HepG2 (cell line): ENCODE measurements around the gene ZFP69. TPM values are rescaled to one million over a fixed set of nuclear protein-coding genes. Genes with fewer than 3 reads are reported as not detected.
A peak's percentile ranks its signal among the peaks of the same experiment; 100 is the strongest.

Source experiments
- HNRNPLL ChIP-seq: fragments of 200-400 bp; formaldehyde crosslinking; IDR thresholded peaks from 2 replicates; pipeline ENCODE4 v1.6.1; 2017; ENCODE audit warnings: mild to moderate bottlenecking, low read depth, low read length; ENCODE audit not compliant: poor library complexity, severe bottlenecking
- IKZF1 ChIP-seq: fragments of 450-650 bp; IDR thresholded peaks from 2 replicates; pipeline ENCODE4 v1.7.1; 2016
- IRX3 ChIP-seq: sonication (generic); formaldehyde crosslinking; IDR thresholded peaks from 2 replicates; pipeline ENCODE4 v1.8.1; 2023; ENCODE audit warnings: mild to moderate bottlenecking, low read depth, missing genetic modification reagents, borderline replicate concordance
- MED1 ChIP-seq: sonication (generic); formaldehyde crosslinking; IDR thresholded peaks from 2 replicates; pipeline ENCODE4 v1.4.0; 2020; ENCODE audit warnings: missing genetic modification reagents
- NFIC ChIP-seq: IDR thresholded peaks from 2 replicates; pipeline ENCODE4 v1.6.1; 2012; ENCODE audit warnings: mild to moderate bottlenecking, low read length, inconsistent platforms
- SALL1 ChIP-seq: sonication (generic); formaldehyde crosslinking; IDR thresholded peaks from 2 replicates; pipeline ENCODE4 v1.8.0; 2022; ENCODE audit warnings: mild to moderate bottlenecking, missing genetic modification reagents
- SETDB1 ChIP-seq: sonication (generic); formaldehyde crosslinking; IDR thresholded peaks from 2 replicates; pipeline ENCODE4 v1.5.1; 2020; ENCODE audit warnings: missing genetic modification reagents, mild to moderate bottlenecking, borderline replicate concordance
- SNAPC2 ChIP-seq: sonication (generic); formaldehyde crosslinking; IDR thresholded peaks from 2 replicates; pipeline ENCODE4 v1.8.1; 2022; ENCODE audit warnings: mild to moderate bottlenecking, missing genetic modification reagents
- SP1 ChIP-seq, 2 experiments: fragments of 450-650 bp in 1 of 2; sonication (generic) in 1 of 2; formaldehyde crosslinking in 1 of 2; IDR thresholded peaks; 2 replicates each; pipeline versions ENCODE4 v1.4.0 to v1.6.1; 2016 to 2020; ENCODE audit warnings: missing genetic modification reagents in 1 of 2
- SP5 ChIP-seq: IDR thresholded peaks from 2 replicates; pipeline ENCODE4 v1.6.1; 2016; ENCODE audit warnings: low read depth, borderline replicate concordance
- SRSF1 ChIP-seq: fragments of 200-400 bp; formaldehyde crosslinking; optimal IDR thresholded peaks from 2 replicates; pipeline ENCODE3; 2017; ENCODE audit warnings: mild to moderate bottlenecking, low read depth, low read length, moderate library complexity
- TAF15 ChIP-seq: fragments of 200-400 bp; formaldehyde crosslinking; IDR thresholded peaks from one replicate; pipeline ENCODE4 v1.6.1; 2018; ENCODE audit warnings: mild to moderate bottlenecking, low read depth, low read length; ENCODE audit not compliant: poor library complexity, severe bottlenecking
- ZBTB20 ChIP-seq: sonication (generic); formaldehyde crosslinking; IDR thresholded peaks from 2 replicates; pipeline ENCODE4 v1.8.1; 2023; ENCODE audit warnings: missing genetic modification reagents, low read depth, mild to moderate bottlenecking, borderline replicate concordance
- ZNF264 ChIP-seq: sonication (generic); formaldehyde crosslinking; IDR thresholded peaks from 2 replicates; pipeline ENCODE4 v1.4.0; 2020; ENCODE audit warnings: missing genetic modification reagents
- ZNF354B ChIP-seq: sonication (generic); formaldehyde crosslinking; IDR thresholded peaks from 2 replicates; pipeline ENCODE4 v1.8.0; 2022; ENCODE audit warnings: mild to moderate bottlenecking, missing genetic modification reagents
- ZNF562 ChIP-seq: sonication (generic); formaldehyde crosslinking; IDR thresholded peaks from 2 replicates; pipeline ENCODE4 v1.8.0; 2022; ENCODE audit warnings: missing genetic modification reagents, borderline replicate concordance
- ZNF607 ChIP-seq: sonication (generic); formaldehyde crosslinking; IDR thresholded peaks from 2 replicates; pipeline ENCODE4 v1.5.1; 2020; ENCODE audit warnings: missing genetic modification reagents, mild to moderate bottlenecking, borderline replicate concordance
- ZNF720 ChIP-seq: sonication (generic); formaldehyde crosslinking; IDR thresholded peaks from 2 replicates; pipeline ENCODE4 v1.4.0; 2020; ENCODE audit warnings: missing genetic modification reagents
- ZNF761 ChIP-seq: sonication (generic); formaldehyde crosslinking; conservative IDR thresholded peaks from 2 replicates; pipeline ENCODE4 v1.4.0; 2020; ENCODE audit warnings: mild to moderate bottlenecking, missing genetic modification reagents
- ZNF841 ChIP-seq: sonication (generic); formaldehyde crosslinking; IDR thresholded peaks from 2 replicates; pipeline ENCODE4 v1.8.1; 2023; ENCODE audit warnings: missing genetic modification reagents, borderline replicate concordance
- polyA plus RNA-seq, 8 experiments: library from polyadenylated mRNA; depleted of rRNA in 3 of 8; stranded (reverse) in 7 of 8; unstranded in 1 of 8; fragments of >200 nt; fragmentation: Illumina TruSeq in 4 of 8; extraction: Trizol in 4 of 8; gene quantifications; 2 replicates each; pipeline versions ENCODE4 v1.2.1 to v1.2.3, GENCODE V29; 2011 to 2016; ENCODE audit warnings: low read depth in 4 of 8, missing spikeins in 1 of 8, mixed read lengths in 1 of 8; ENCODE audit not compliant: insufficient read depth in 1 of 8
- total RNA-seq, 5 experiments: library from RNA; depleted of rRNA; stranded (reverse); fragments of >200 nt; fragmentation: Illumina TruSeq; extraction: Trizol; gene quantifications; 2 replicates each; pipeline ENCODE4 v1.2.3, GENCODE V29; 2016; ENCODE audit warnings: low read depth in 1 of 5
- TF ChIP-seq, protein P1 (sequence below): sonication (generic); formaldehyde crosslinking; IDR thresholded peaks from 2 replicates; pipeline ENCODE4 v1.4.0; 2020; ENCODE audit warnings: missing genetic modification reagents, borderline replicate concordance
- TF ChIP-seq, protein P2 (sequence below): sonication (generic); formaldehyde crosslinking; IDR thresholded peaks from 2 replicates; pipeline ENCODE4 v1.9.0; 2021; ENCODE audit warnings: missing genetic modification reagents, borderline replicate concordance
- TF ChIP-seq, protein P3 (sequence below): sonication (generic); formaldehyde crosslinking; IDR thresholded peaks from 2 replicates; pipeline ENCODE4 v1.5.0; 2020; ENCODE audit warnings: missing genetic modification reagents, mild to moderate bottlenecking, borderline replicate concordance
- TF ChIP-seq, protein P4 (sequence below): sonication (generic); formaldehyde crosslinking; IDR thresholded peaks from 2 replicates; pipeline ENCODE4 v1.5.0; 2020; ENCODE audit warnings: missing genetic modification reagents, mild to moderate bottlenecking, borderline replicate concordance

The ZFP69 gene
- total and polyA plus RNA-seq, 2 of the 13 experiments (the other 11 are each of a cell fraction or from before 2014, with no cell fraction given), result 2.6 to 5.6 TPM

DNA sequence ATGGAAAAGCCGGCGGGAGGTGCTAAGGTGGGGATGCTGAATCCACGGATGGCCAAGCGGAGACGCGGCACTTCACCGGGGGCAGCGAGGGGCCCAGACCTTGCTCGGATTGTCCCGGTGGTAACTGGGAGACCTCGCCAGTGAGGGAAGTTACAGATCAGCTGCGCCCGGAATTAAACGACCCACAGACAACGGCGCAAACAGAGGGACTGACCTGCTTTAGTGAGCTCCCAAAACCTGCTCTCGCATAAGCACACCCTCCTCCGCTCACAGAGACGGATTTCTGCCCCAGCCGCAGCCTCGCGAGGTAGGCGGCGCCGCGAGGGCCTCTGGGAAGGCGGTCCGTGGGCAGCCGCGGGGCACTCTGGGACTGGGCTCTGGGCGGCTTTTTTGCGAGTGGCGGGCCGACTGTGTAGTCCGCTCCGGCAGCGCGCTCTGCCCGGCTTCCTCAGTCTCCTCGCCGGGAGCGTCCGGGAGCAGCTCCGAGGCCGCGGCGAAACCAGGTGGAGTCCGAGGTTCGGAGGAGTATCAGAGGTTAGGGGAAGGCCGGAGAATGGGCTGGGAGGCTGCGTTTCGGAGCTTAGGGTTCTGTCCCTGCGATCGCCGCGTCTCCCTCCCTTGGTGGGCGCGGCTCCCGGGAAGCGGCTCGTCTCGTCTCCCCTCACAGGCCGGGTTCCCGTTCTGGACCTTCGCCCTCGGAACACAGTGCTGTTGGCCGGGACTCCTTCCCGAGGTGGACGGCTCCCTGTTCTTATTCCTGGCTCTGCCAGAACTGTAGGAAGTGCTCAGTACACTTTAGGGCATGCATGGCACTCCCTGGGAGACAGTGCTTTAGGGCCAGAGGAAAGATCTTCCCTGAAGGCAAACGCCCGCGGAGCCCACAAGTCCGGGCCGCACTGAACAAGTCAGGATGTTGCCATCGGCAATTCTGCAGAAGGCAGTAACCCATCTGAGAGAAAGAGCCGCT, 31.6 kb downstream of the ZFP69 start, which contains the start of gene EXO5 (continued):
- TF ChIP-seq MED1 (CRISPR knock-in tag) (peak; percentile 79), ZNF264 (CRISPR knock-in tag) (peak; percentile 85), SRSF1 (no peak), ZNF841 (CRISPR knock-in tag) (no peak), SP5 (CRISPR knock-in tag) (no peak), NFIC (no peak), ZNF562 (CRISPR knock-in tag) (no peak), SNAPC2 (CRISPR knock-in tag) (no peak), ZNF354B (CRISPR knock-in tag) (0 out of 2 replicates have a peak, but pooled peaks have one; percentile 61), IRX3 (CRISPR knock-in tag) (peak; percentile 13; the same call in 1 of the 2 replicates), IKZF1 (no peak), SP1 (IDR thresholded peaks at IDR 0.05) (no peak), SP1 (CRISPR knock-in tag; IDR thresholded peaks at IDR 0.05) (no peak; the same call in none of the 2 replicates), ZNF720 (CRISPR knock-in tag) (no peak), SETDB1 (CRISPR knock-in tag) (no peak), ZBTB20 (CRISPR knock-in tag) (peak; percentile 53; the same call in 1 of the 2 replicates), HNRNPLL (peak; percentile 51), TAF15 (no peak), ZNF761 (CRISPR knock-in tag) (peak; percentile 57; the same call in 1 of the 2 replicates), ZNF607 (CRISPR knock-in tag) (peak; percentile 78; the same call in 1 of the 2 replicates), SALL1 (CRISPR knock-in tag) (peak; percentile 91)
- TF ChIP-seq, protein P1, sequence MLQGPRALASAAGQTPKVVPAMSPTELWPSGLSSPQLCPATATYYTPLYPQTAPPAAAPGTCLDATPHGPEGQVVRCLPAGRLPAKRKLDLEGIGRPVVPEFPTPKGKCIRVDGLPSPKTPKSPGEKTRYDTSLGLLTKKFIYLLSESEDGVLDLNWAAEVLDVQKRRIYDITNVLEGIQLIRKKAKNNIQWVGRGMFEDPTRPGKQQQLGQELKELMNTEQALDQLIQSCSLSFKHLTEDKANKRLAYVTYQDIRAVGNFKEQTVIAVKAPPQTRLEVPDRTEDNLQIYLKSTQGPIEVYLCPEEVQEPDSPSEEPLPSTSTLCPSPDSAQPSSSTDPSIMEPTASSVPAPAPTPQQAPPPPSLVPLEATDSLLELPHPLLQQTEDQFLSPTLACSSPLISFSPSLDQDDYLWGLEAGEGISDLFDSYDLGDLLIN (CRISPR knock-in tag), result peak; percentile 76; the same call in 1 of the 2 replicates
- TF ChIP-seq, protein P2, sequence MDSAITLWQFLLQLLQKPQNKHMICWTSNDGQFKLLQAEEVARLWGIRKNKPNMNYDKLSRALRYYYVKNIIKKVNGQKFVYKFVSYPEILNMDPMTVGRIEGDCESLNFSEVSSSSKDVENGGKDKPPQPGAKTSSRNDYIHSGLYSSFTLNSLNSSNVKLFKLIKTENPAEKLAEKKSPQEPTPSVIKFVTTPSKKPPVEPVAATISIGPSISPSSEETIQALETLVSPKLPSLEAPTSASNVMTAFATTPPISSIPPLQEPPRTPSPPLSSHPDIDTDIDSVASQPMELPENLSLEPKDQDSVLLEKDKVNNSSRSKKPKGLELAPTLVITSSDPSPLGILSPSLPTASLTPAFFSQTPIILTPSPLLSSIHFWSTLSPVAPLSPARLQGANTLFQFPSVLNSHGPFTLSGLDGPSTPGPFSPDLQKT (CRISPR knock-in tag), result peak; percentile 49; the same call in 1 of the 2 replicates
- TF ChIP-seq, protein P3, sequence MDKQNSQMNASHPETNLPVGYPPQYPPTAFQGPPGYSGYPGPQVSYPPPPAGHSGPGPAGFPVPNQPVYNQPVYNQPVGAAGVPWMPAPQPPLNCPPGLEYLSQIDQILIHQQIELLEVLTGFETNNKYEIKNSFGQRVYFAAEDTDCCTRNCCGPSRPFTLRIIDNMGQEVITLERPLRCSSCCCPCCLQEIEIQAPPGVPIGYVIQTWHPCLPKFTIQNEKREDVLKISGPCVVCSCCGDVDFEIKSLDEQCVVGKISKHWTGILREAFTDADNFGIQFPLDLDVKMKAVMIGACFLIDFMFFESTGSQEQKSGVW (CRISPR knock-in tag), result 0 out of 2 replicates have a peak, but pooled peaks have one; percentile 87
- TF ChIP-seq, protein P4, sequence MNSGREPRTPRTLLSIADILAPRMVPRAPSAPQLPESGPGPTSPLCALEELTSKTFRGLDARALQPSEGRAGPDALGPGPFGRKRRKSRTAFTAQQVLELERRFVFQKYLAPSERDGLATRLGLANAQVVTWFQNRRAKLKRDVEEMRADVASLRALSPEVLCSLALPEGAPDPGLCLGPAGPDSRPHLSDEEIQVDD (CRISPR knock-in tag), result no peak; the same call in 1 of the 2 replicates
